Calu3 (cell line): ENCODE data around the gene PTPRN2. TPM values are rescaled to one million over a fixed set of nuclear protein-coding genes. Genes with fewer than 3 reads are reported as not detected.

Experiments used
- BruUV-seq: library from RNA; stranded (reverse); fragments of 400-500 nt; replicated peaks from 2 replicates; lab custom pipeline; 2021; lab: Mats Ljungman, UMichigan
- CTCF ChIA-PET: fragments of 300-600 bp; sonication (Branson Sonifier 250); formaldehyde crosslinking; loops from one replicate; lab custom pipeline; 2022; ENCODE audit warnings: antibody characterized with exemption; lab: Charles Lee
- DNase-seq: peaks from one replicate; pipeline ENCODE4 v3.0.0; 2022
- H3K27ac Mint-ChIP-seq: one replicate; pipeline ENCODE4 v1.8.0; 2022; ENCODE audit warnings: mixed read lengths; ENCODE audit not compliant: unreplicated experiment
- H3K27me3 Mint-ChIP-seq: one replicate; pipeline ENCODE4 v1.8.0; 2022; ENCODE audit warnings: mixed read lengths; ENCODE audit not compliant: unreplicated experiment
- H3K36me3 Mint-ChIP-seq: one replicate; pipeline ENCODE4 v1.8.0; 2022; ENCODE audit warnings: mild to moderate bottlenecking, moderate library complexity, mixed read lengths; ENCODE audit not compliant: insufficient read depth, unreplicated experiment
- H3K4me1 Mint-ChIP-seq: one replicate; pipeline ENCODE4 v1.8.0; 2022; ENCODE audit warnings: mild to moderate bottlenecking, low read depth, mixed read lengths; ENCODE audit not compliant: unreplicated experiment
- H3K4me3 Mint-ChIP-seq: one replicate; pipeline ENCODE4 v1.8.0; 2022; ENCODE audit warnings: mild to moderate bottlenecking, low read depth, moderate library complexity, mixed read lengths; ENCODE audit not compliant: unreplicated experiment
- H3K9me3 Mint-ChIP-seq: one replicate; pipeline ENCODE4 v1.8.0; 2022; ENCODE audit warnings: low read depth, mixed read lengths; ENCODE audit not compliant: unreplicated experiment
- intact Hi-C: fragments of 100-400 bp; cut with micrococcal nuclease; formaldehyde crosslinking; loops from one replicate; pipeline ENCODE4 v1.10.0; 2022; ENCODE audit not compliant: unreplicated experiment
- total RNA-seq: library from RNA; stranded (reverse); gene quantifications from 2 replicates; pipeline ENCODE4 v1.2.3, GENCODE V29; 2022
- TF ChIP-seq, protein P1 (sequence below): fragments of 200-600 bp; IDR thresholded peaks from one replicate; pipeline ENCODE4 v1.8.0; 2022; ENCODE audit warnings: antibody characterized with exemption; ENCODE audit not compliant: unreplicated experiment

Gene PTPRN2
- total RNA-seq, 1 experiment from 2014 or later, result 2.0 TPM

DNA sequence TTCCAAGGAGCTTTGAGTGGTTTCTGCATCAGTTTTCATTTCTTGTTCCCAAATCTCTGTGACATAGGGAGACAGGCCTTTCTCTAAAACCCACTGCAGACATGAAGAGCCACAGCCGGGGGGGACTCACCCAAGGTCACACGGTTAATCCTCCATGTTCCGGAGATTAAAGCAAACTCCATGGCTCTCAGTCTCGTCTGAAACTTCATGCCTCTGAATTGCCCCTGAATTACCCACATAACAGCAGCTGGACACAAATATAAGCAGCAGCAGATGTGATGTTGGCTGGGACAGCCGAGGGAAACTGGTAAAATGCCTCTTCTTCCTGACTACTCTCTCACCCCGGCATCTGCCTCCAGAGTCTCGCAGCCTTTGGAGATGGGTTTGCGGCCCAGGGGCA lies 848.6 kb downstream of the PTPRN2 start:
- Mint-ChIP-seq H3K4me1 (no peaks in the 10 kb centered on the region), H3K27me3 (no peaks in the 10 kb centered on the region), H3K9me3 (peaks cover 13% of the 10 kb centered on the region), H3K27ac (no peak overlapping the region), H3K36me3 (no peaks in the 10 kb centered on the region), H3K4me3 (no peak overlapping the region)
- intact Hi-C loops, result no loop called here
- DNase-seq, result no peak
- CTCF ChIA-PET, result no interaction called here
- BruUV-seq, result no TSS peak
- TF ChIP-seq, protein P1, sequence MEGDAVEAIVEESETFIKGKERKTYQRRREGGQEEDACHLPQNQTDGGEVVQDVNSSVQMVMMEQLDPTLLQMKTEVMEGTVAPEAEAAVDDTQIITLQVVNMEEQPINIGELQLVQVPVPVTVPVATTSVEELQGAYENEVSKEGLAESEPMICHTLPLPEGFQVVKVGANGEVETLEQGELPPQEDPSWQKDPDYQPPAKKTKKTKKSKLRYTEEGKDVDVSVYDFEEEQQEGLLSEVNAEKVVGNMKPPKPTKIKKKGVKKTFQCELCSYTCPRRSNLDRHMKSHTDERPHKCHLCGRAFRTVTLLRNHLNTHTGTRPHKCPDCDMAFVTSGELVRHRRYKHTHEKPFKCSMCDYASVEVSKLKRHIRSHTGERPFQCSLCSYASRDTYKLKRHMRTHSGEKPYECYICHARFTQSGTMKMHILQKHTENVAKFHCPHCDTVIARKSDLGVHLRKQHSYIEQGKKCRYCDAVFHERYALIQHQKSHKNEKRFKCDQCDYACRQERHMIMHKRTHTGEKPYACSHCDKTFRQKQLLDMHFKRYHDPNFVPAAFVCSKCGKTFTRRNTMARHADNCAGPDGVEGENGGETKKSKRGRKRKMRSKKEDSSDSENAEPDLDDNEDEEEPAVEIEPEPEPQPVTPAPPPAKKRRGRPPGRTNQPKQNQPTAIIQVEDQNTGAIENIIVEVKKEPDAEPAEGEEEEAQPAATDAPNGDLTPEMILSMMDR, result no peak

DNA sequence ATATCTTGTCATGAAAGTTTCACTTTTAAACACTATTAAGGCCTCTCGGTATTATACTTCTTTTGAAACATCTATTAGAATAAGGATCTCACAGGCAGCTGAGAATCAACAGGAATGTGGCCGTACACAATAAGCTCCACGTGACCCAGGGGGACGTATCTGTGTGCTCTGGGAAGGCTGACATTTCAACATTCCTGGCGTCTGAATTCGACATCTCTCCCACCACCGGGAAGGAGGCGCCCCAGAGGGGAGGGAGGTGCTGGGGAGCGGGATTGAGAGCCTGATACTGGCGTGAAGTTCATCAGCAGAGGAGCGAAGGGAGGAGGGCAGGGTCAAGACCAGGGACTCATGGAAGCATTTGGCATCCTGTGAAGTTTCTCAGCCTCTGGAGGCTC lies 849.6 kb downstream of the PTPRN2 start:
- H3K27me3 Mint-ChIP-seq, result no peaks in the 10 kb centered on the region
- BruUV-seq, result no TSS peak
- TF ChIP-seq, protein P1, result no peak
- no peak overlapping the region for H3K27ac Mint-ChIP-seq
- no peak for DNase-seq
- no peaks in the 10 kb centered on the region for H3K4me1 Mint-ChIP-seq
- no peaks in the 10 kb centered on the region for H3K36me3 Mint-ChIP-seq
- H3K4me3 Mint-ChIP-seq, result no peak overlapping the region
- peaks cover 12% of the 10 kb centered on the region for H3K9me3 Mint-ChIP-seq
- intact Hi-C loops, result no loop called here
- CTCF ChIA-PET, result interaction anchor here (0.7 kb wide), 1 partner anchor 126 kb away, joined by 3 read pairs; no protein-coding TSS in a partner anchor

DNA sequence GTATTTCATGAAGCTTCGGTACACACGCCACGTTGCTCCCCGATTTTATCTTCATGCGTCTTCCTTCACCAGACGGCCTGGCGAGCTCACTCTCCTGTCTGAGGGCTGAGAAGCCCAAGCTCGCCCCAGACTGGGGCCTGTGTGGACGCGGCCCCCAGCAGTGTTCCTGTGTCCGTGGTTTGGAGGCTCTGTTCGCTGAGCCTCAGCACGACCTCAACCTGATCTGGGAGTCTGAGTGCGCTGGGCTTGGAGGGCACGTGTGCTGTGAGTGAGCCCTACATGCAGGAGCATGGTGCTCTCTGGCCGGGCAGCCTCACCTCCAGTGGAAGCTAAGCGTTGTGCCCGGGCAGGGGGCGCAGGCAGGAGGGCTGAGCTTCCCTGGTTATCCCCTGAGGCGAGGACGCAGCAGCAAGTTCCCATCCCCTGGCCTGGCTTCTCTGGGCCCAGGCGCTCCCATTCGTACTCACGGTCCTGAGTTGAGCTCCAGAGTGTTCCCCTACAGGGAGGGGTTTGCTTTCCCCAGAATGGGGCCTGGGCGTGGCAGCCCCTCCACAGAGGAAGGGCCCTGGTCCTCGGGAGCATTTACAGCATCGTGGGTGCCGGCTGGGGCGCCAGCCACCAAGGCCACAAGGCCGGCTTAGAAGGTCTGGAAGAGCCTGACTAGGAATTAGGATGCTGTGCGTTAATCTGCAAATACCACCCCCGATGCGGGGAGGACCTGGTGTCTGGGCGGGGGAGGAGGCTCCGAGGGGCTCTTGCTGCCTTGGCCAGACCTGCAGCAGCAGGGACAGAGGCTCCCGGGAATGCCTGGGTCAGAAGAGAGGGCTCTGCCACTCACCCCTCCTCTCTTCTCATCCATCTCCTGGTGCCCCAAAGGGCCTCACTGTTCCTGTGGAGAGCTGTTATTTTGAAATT lies 850.2 kb downstream of the PTPRN2 start:
- no peak for DNase-seq
- Mint-ChIP-seq H3K4me3 (no peak overlapping the region), H3K27ac (no peak overlapping the region), H3K9me3 (peaks cover 12% of the 10 kb centered on the region), H3K27me3 (no peaks in the 10 kb centered on the region), H3K4me1 (no peaks in the 10 kb centered on the region), H3K36me3 (no peaks in the 10 kb centered on the region)
- CTCF ChIA-PET, result interaction anchor here (0.7 kb wide), 1 partner anchor 127 kb away, joined by 3 read pairs; no protein-coding TSS in a partner anchor
- TF ChIP-seq, protein P1, result no peak
- intact Hi-C loops, result no loop called here
- BruUV-seq, result no TSS peak

DNA sequence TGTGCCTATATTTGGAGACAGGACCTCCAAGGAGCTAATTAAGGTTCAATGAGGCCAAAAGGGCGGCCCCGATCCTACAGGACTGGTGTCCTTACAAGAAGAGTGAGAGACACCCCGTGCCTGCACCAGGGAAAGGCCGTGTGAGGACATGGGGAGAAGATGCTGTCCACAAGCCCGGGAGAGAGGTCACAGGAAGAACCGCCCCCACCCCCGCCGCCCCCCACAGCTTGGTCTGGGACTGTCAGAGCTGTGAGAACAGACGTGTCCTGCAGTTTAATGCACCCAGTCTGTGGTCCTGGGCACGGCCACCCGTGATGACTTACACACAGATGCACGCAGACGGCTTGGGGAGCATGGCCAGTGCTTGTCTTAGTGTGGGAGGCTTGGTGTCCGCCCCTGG lies 851.3 kb downstream of the PTPRN2 start:
- BruUV-seq, result no TSS peak
- H3K36me3 Mint-ChIP-seq, result no peaks in the 10 kb centered on the region
- H3K4me1 Mint-ChIP-seq, result no peaks in the 10 kb centered on the region
- H3K27me3 Mint-ChIP-seq, result no peaks in the 10 kb centered on the region
- H3K27ac Mint-ChIP-seq, result no peak overlapping the region
- CTCF ChIA-PET, result no interaction called here
- H3K9me3 Mint-ChIP-seq, result peaks cover 9% of the 10 kb centered on the region
- intact Hi-C loops, result no loop called here
- DNase-seq, result no peak
- TF ChIP-seq, protein P1, result no peak
- no peak overlapping the region for H3K4me3 Mint-ChIP-seq
